HG03280 (cell line): Measurements from ENCODE around the gene USF2.
"Not testable (repeated sequence)": the region's sequence is repeated elsewhere in the genome, so short reads cannot be mapped to it uniquely, and the experiment has no call there.

Experiments used
- ATAC-seq: cut with Tn5 transposase; IDR thresholded peaks from one replicate; pipeline ENCODE4 v1.9.1; 2021; ENCODE audit warnings: mild to moderate bottlenecking, moderate library complexity; ENCODE audit not compliant: unreplicated experiment

Gene USF2

GRCh38 chr19:35284153-35285094 is 15.7 kb downstream of the USF2 start:
- ATAC-seq, result no peak

GRCh38 chr19:35285095-35285449 is 16.3 kb downstream of the USF2 start:
- no peak for ATAC-seq

- not testable (repeated sequence) for ATAC-seq
Observed at GRCh38 chr19:35285465-35285864, 16.7 kb downstream of the USF2 start.

- ATAC-seq, result not testable (repeated sequence)
Observed at GRCh38 chr19:35286101-35286500, 17.3 kb downstream of the USF2 start.

- ATAC-seq, result no peak
Observed at GRCh38 chr19:35287713-35288112, 19.0 kb downstream of the USF2 start.

- no peak for ATAC-seq
Observed at GRCh38 chr19:35288331-35288730, 19.6 kb downstream of the USF2 start.

- no peak for ATAC-seq
Observed at GRCh38 chr19:35288906-35289305, 20.1 kb downstream of the USF2 start.

GRCh38 chr19:35290381-35291127 is 21.8 kb downstream of the USF2 start:
- ATAC-seq, result no peak

GRCh38 chr19:35291259-35291658 is 22.5 kb downstream of the USF2 start:
- no peak for ATAC-seq

GRCh38 chr19:35291916-35292315 is 23.2 kb downstream of the USF2 start, which contains the start of gene MAG:
Gene MAG, plus strand, starts transcription at chr19:35292161. Its CDS starts 3,248 bp downstream, at chr19:35295409.
- no peak for ATAC-seq

- no peak for ATAC-seq
Observed at GRCh38 chr19:35292421-35293362, 23.9 kb downstream of the USF2 start.

- ATAC-seq, result no peak
Observed at GRCh38 chr19:35293363-35293739, 24.6 kb downstream of the USF2 start.

GRCh38 chr19:35293808-35294207 is 25.0 kb downstream of the USF2 start:
- no peak for ATAC-seq

GRCh38 chr19:35294328-35294727 is 25.6 kb downstream of the USF2 start:
- no peak for ATAC-seq

GRCh38 chr19:35294859-35295791 is 26.4 kb downstream of the USF2 start:
- no peak for ATAC-seq

GRCh38 chr19:35295792-35296462 is 27.2 kb downstream of the USF2 start:
- no peak for ATAC-seq

- no peak for ATAC-seq
Observed at GRCh38 chr19:35296644-35297514, 28.1 kb downstream of the USF2 start.

- no peak for ATAC-seq
Observed at GRCh38 chr19:35297515-35297848, 28.7 kb downstream of the USF2 start.
